ENCODE measurements around the gene PLXNA2.

GRCh38 chr1:208156310-208156709 is 87.9 kb downstream of the PLXNA2 start:
- TF ChIP-seq EZH2phosphoT487 (IDR thresholded peaks at IDR 0.05; ENCODE audit: borderline replicate concordance, low read depth, low read length): no peak
- TF ChIP-seq CTCF (conservative IDR thresholded peaks at IDR 0.05; ENCODE audit: low read length): no peak

Measured in OCI-LY7 (cell line).